ENCODE data around the gene SHF. TPM values are rescaled to one million over a fixed set of nuclear protein-coding genes. Genes with fewer than 3 reads are reported as not detected.

The SHF gene
- total RNA-seq, 1 experiment from 2014 or later = 21.7 TPM

- no peak overlapping the region for H4K91ac ChIP-seq (ENCODE audit: insufficient read length, low read depth, low read length)
- no peak overlapping the region for H3T11ph ChIP-seq (ENCODE audit: low read length)
- H3K18ac ChIP-seq (ENCODE audit: insufficient read length, low read depth, low read length) = no peak overlapping the region
- TF ChIP-seq CTCF (conservative IDR thresholded peaks at IDR 0.05) = no peak
- no peaks in the 10 kb centered on the region; the same call in 1 of the 2 replicates for H3K4me1 ChIP-seq (ENCODE audit: insufficient read depth, low read length)
- H3K4me2 ChIP-seq (ENCODE audit: insufficient read depth, insufficient read length, low read length) = no peak overlapping the region
- peaks cover 3% of the 10 kb centered on the region for H4K20me1 ChIP-seq (ENCODE audit: control insufficient read depth, insufficient read depth, insufficient read length)
- no peak overlapping the region for H2BK12ac ChIP-seq (ENCODE audit: insufficient read length, low read depth, low read length)
- Mint-ChIP-seq H3K9me3 (peaks cover 6 to 9% of the 10 kb centered on the region in 2 experiments), H3K27ac (no peak overlapping the region), H3K4me3 (no peak overlapping the region), H3K4me1 (peaks cover 5 to 18% of the 10 kb centered on the region in 2 experiments), H3K36me3 (ENCODE audit: insufficient read depth in 1 of 3, low read depth in 3 of 3) (no peaks in the 10 kb centered on the region; a peak in 2 of 7 replicates), H3K27me3 (ENCODE audit: low read depth) (peaks cover 82% of the 10 kb centered on the region)
- H3K79me1 ChIP-seq (ENCODE audit: insufficient read depth, low read depth, low read length, poor library complexity, severe bottlenecking) = no peaks in the 10 kb centered on the region
- peaks cover 2% of the 10 kb centered on the region for H3K23me2 ChIP-seq (ENCODE audit: insufficient read length, low read depth, low read length, poor library complexity, severe bottlenecking)
- H3K9me3 ChIP-seq (ENCODE audit: control insufficient read depth, low read depth, low read length) = no peaks in the 10 kb centered on the region
- H2AFZ ChIP-seq (ENCODE audit: low read length) = no peak overlapping the region
- no peak overlapping the region for H3K4ac ChIP-seq (ENCODE audit: low read depth, low read length)
- H3K14ac ChIP-seq (ENCODE audit: insufficient read depth, low read length) = no peak overlapping the region
- no peak overlapping the region for H4K8ac ChIP-seq (replicated peaks; ENCODE audit: insufficient read length, low read depth, low read length)
- no peak overlapping the region for H2BK15ac ChIP-seq (ENCODE audit: low read depth, low read length)
- no peak for DNase-seq
- H4K5ac ChIP-seq (ENCODE audit: insufficient read length, low read depth, low read length) = no peak overlapping the region
- no peaks in the 10 kb centered on the region for H3K79me2 ChIP-seq (ENCODE audit: insufficient read depth, low read length)
- no peak overlapping the region for H3K23ac ChIP-seq (ENCODE audit: insufficient read length, low read depth, low read length)
- H2AK5ac ChIP-seq (ENCODE audit: insufficient read length, low read length) = no peak overlapping the region
- WGBS (ENCODE audit: extremely low coverage, insufficient read length, low lambda C conversion rate) = no CpG with 5 or more reads among the region's 5 CpGs
- H3K27me3 ChIP-seq (ENCODE audit: insufficient read depth, low read length) = peaks cover 39% of the 10 kb centered on the region
- H2BK20ac ChIP-seq (ENCODE audit: low read depth, low read length, poor library complexity, severe bottlenecking) = no peak overlapping the region
- no peak overlapping the region for H3K9ac ChIP-seq (ENCODE audit: extremely low read depth, insufficient read length, low read length)
- H2BK120ac ChIP-seq (ENCODE audit: low read depth, low read length, poor library complexity, severe bottlenecking) = no peak overlapping the region
- H3K56ac ChIP-seq (ENCODE audit: insufficient read length, low read depth, low read length) = no peak overlapping the region
- no peak overlapping the region for H3K27ac ChIP-seq (ENCODE audit: insufficient read length, low read depth, low read length)
- H2BK5ac ChIP-seq (ENCODE audit: insufficient read length, low read length) = no peak overlapping the region
These were observed 68.8 kb downstream of the SHF start for GRCh38 chr15:45118996-45119395.
